NCI-H2081 treated with DMSO at 0.1 percent for 48 hours (cell line): Measurements from ENCODE around the gene ZDHHC14.
"Not testable (repeated sequence)": the region's sequence is repeated elsewhere in the genome, so short reads cannot be mapped to it uniquely, and the experiment has no call there.

Experiments
- DNase-seq: peaks from one replicate; lab custom pipeline; 2025; lab: John Stamatoyannopoulos, UW

The ZDHHC14 gene

DNA sequence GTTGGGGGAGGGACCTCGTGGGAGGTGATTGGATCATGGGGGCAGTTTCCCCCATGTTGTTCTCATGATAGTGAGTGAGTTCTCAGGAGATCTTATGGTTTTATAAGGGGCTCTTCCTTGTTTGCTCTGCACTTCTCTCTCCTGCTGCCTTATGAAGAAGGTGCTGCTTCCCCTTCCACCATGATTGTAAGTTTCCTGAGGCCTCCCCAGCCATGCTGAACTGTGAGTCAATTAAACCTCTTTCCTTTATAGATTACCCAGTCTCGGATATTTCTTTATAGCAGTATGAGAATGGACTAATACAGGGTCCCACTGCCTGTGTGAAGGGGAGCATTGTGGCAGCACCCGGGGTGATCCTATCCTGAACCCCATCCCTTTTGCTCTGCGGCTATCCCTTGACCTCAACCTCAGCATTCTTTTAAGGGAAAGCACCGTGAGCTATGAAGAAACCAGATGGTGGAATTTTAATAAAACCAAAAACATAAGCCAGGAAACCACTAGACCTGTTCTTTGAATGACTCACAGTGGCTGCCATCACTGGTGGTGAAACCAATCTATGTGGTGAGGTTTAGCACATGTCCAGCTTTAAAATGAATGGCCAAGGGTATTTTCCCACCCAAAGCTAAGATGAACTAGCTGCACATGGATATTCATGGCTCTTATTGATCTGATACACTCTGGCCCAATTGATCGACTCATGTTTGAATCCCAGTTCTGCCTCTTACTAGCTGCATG, 62.2 kb downstream of the ZDHHC14 start:
- no peak for DNase-seq

DNA sequence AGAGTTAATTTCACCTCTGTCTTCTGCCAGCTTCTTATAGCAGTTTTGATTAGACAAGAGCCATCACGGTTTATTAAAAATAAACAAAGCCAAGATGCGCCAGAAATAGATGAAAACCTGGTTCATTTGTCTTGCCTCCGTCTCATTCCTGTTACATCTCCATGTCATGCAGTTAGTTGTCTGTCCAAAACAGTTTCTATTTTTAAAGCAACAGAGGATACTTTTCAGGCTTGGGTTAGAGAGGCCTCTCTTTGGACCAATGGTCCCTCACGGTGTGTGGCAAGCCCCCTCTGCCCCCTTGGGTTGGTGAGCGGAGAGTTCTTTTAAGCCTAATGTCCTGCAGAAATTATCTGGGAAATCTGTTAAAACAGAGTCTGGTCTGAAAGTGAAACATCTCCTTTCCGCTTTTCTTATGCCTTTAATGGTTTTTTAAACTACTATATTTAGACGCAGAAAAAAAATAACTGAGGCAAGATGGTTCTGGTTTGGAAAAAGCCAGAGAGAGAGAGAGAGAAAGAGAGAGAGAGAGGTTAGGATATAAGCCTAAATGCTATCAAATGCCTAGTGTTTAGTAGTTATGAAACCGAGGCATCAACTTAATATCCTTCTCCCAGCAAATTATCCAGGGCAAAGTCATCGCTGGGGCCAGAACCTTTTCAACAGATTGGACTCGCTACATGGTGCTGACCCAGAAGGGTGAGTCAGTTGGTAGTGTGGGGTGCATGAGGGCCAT, 64.5 kb downstream of the ZDHHC14 start:
- no peak for DNase-seq

DNA sequence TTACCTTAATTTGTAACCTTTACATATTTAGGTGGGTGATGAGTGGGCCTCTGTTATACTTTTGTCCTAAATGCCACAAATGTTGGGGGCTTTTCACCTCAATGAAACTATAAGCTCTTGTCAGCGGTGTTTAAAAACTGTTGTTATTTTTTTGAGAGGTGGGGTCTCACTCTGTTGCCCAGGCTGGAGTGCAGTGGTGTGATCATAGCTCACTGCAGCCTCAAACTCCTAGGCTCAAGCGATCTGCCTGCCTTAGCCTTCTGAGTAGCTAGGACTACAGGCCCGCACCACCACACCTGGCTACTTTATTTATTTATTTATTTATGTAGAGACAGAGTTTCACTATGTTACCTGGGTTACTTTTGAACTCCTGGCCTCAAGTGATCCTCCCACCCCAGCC, 66.7 kb downstream of the ZDHHC14 start:
- DNase-seq, result no peak

DNA sequence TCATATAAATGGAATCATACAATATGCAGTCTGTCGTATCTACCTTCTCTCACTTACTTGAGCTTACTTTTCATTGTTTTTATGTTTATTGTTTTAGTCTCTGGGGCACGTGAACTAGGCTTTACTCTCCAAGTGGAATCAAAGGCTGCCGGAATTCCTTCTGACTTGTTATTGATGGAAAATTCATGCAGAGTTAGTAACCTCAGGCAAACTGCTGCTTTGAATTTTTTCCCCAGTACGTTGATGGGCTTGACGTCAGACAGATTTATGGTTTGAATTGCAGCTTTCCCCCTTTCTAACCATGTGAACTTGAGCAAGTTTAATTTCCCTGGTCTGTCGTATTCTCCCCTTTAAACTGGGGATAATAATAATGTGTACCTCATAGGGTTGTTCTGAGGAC, 68.6 kb downstream of the ZDHHC14 start:
- DNase-seq, result no peak

DNA sequence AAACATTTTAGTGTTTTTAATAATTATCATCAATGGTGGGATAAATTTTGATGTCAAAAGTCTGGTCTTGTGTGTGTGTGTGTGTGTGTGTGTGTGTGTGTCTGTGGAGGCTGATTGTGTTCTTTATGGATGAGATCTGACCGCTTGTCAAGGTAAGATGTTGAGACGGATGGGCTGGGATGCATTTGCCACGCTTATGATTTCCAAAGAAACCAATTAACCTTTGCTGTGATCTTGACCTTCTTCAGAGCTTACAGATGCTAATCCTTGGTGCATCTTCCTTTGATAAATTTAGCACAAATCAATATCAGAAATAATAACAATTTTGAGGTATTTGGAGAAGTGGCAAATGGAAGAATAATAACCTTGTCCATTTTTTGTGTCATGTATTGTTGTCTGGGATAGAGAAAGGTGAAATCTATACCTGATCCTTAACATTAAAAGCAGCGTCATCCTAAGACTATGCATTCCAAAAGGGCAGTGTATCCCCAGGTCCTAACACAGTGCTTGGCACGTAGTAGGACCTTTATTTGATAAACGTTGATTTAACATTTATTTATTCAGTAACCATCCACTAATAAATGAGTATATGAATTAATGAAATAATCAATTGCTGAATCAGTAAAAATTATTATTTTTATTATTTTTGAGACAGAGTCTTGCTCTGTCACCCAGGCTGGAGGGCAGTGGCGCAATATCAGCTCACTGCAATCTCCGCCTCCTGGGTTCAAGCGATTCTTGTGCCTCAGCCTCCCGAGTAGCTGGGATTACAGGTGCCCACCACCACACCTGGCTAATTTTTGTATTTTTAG, 70.1 kb downstream of the ZDHHC14 start:
- DNase-seq, result no peak

DNA sequence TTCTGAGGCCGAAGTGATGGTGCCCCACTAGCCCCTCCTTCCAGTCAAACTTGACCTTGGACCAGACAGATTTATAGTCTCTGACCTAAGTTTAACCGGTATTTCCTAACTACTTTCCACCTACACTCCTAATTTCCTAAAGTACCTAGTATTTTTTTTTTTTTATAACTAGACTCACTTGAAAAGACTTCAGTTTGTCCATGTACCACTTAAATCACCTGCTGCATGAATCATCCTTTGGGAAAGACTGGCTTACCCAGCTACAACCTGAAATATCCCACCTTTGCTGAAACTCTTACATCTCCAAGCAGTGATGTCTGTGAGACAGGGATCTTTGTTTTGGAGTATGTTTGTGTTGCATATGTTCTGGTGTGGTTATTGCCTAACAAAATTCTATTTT, 71.1 kb downstream of the ZDHHC14 start:
- DNase-seq, result no peak

DNA sequence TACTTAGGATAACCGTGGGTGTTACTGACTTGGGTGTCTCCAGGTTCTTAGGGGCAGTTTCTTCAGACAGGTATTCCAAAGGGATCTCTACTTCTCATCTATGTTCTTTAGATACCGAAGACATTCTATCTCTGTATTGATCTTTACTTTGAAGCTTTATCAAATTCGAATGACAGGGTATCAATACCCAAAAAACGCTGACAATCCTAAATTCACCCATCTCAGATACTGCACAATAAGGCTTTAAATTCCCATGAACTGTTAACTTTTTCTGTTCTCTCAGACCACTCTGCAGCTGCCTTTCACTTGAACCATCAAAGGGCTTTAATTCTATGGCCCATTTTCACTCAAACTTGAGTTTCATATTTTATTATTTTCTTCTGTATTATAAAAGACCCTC, 72.1 kb downstream of the ZDHHC14 start:
- DNase-seq, result no peak

DNA sequence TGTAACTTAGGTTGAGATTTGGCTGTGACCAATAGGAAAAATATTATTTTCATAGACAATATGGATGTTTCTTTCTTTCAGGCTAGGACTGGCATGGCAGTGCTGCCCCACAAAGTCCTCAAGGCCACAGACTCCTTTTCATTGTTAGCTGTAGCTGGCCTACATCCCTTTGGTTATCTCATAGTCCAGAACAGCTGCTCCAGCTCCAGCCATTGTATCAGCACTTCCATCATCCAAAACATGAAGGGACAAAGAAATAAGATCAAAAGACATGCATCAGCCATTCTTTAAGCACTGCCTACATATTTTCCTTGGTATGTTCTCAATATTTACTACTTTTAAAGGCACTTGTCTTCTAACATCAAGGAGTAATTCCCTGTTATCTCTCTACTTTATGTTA, 73.0 kb downstream of the ZDHHC14 start:
- no peak for DNase-seq

DNA sequence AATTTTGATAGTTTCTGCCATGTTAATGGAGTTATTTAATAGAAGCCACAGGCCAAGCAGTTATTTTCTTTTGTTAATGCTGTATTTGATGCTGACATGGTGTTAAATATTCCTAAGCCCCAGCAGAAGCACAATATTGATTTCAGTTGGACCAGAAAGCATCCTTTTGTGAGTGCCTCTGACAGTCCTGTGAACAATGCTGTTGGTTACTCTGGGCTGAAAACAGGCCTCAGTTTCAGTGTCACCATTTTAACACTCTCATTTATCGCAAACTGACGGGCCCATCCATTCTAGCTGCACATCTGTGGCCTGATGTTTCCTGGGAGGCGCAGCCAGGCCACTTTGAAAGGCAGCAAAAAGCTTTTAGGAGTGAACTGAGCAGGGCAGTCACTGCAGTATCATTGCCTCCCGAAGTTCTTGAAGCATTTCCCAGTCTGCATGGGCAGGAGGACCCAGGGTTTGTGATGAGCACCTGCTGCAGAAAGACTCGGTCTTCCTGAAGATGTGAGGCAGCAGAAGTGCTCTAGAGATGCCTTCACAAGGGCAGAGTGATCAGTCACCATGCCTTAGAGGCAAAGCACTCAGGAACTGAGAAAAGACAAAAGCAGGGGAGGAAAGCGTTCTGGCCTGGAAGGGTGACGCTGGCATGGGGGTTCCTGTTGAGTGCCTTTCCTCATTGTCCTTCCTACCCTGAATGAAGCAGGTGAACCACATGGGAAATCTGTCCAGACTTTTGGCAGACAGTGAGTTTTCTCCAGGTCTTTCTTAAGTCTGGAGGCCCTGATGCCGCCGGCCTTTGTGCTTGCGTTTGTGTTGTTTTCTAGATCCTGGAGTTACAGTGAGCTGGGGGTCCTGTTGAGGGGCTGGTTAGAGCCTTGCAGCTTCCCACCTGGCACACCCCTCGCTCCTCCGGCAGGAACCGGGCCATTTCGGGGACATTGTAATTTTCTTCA, 74.0 kb downstream of the ZDHHC14 start:
- DNase-seq, result no peak

DNA sequence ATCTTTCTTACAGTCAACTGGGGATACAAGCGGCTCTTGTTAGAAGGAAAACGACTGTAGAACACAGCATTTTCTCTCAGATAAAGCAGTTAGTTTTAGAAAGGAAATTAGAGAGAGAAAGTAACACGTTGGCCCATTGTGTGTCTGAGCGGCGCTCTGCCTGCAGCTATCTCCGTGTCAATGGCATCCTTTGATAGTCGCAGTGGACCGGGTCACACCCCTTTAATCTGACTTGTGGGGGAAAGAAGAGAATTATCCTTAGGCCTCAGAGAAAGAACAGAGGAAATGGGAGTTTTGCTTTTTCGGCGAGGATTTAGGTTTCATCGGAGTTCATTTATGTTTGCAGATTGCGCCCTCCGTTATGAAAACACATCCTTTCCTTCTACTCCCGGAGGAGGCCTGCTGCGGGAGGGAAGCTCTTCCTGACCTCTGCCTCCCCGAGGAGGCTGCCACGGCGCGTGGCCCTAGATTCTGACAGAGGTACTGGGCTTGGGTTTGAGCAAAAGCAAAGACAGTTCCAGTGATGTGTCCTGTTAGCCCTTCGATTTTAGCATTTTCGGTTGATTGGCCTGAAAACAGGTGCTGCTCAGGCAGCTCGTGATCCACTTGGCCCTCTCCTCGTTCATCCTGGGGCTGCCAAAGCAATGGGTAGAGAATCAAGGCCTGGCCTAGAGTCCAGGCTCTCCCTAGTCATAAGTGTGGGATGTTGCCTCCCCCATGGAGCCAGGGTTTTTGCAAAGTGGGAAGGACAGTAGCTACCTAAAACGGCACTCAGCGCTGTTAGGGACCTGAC, 74.9 kb downstream of the ZDHHC14 start:
- no peak for DNase-seq

DNA sequence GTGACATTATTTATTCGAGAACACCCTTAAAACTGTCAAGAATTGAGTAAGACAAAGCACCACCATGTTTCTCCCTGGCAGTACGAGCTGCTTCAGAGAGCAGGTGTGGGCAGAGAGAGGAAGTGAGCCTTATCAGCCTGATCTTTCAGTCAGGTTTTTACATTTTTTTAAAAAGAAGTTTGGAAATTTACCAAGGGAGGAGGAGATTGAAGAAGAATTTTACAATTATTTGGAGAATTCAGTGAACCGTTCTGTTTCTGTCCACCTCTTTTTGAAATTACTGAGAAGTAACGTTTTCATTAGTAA, 75.5 kb downstream of the ZDHHC14 start:
- no peak for DNase-seq

DNA sequence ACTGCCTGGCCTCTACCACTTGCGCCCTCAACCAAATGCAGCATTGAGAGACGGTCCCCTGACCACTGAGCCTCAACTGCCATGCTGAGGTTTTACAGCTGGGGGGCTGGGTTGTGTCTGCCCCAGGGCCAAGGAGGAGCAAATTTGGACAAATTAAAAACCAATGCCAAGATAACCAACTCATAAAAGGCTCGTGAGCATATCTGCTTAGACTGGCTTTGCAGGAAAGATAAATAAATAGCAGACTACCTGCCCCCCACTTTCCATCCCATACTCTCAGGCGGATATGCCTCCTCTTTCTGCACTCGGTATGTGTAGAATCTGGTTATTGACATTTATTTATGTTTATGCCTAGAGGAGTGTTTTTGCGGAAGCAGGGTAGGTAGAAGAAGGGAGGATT, 76.8 kb downstream of the ZDHHC14 start:
- no peak for DNase-seq

DNA sequence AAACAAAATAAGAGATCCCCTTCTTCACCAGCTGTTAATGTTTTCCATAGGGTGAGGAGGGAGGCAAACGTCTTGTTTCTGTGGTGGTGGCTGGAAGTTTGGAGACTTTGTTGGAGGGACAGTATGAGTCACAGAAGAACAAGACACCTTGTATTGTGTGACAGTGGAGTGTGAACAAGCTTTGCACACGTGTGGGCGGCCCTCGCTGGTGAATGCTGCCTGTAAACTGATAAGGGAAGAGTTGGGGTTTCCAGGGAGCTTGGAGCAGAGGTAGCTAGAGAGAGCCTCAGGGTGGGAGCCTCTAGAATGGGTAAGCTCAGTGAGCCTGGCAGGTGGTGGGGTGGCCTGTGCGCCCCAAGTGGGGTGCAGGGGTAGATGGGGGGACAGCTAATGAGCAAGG, 78.3 kb downstream of the ZDHHC14 start:
- DNase-seq, result no peak

DNA sequence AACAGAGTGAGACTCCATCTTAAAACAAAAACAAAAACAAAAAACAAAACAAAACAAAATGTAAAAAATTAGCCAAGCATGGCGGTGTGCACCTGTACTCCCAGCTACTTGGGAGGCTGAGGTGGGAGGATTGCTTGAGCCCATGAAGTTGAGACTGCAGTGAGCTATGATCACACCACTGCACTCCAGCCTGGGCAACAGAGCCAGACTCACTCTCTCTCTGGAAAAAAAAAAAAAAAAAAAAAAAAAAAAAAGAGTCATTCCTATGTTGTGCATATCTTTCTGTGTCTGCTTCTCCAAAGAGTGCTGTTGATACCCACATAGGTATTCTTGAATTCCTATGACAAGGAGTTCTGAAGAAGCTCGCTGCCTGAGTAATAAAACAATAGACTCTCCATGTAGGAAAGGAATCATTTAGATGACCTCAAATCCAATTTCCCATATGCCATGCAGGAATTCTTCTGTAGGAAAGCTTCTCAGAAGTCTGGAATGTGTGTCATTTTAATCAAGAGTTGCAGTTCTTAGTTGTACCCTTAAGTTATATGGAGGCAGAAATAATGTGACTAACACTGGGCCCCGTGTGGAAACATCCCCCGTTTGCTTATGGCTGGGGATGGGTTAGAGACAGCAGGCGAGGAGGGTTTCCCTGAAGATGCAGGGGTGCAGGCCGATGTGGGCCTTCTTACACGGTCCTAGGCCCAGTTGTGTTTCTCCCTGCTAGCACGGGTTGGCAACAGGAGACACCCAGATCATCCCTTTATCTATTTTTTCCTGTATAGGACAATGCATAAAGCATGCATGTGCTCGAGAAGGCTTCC, 79.4 kb downstream of the ZDHHC14 start:
- no peak for DNase-seq

DNA sequence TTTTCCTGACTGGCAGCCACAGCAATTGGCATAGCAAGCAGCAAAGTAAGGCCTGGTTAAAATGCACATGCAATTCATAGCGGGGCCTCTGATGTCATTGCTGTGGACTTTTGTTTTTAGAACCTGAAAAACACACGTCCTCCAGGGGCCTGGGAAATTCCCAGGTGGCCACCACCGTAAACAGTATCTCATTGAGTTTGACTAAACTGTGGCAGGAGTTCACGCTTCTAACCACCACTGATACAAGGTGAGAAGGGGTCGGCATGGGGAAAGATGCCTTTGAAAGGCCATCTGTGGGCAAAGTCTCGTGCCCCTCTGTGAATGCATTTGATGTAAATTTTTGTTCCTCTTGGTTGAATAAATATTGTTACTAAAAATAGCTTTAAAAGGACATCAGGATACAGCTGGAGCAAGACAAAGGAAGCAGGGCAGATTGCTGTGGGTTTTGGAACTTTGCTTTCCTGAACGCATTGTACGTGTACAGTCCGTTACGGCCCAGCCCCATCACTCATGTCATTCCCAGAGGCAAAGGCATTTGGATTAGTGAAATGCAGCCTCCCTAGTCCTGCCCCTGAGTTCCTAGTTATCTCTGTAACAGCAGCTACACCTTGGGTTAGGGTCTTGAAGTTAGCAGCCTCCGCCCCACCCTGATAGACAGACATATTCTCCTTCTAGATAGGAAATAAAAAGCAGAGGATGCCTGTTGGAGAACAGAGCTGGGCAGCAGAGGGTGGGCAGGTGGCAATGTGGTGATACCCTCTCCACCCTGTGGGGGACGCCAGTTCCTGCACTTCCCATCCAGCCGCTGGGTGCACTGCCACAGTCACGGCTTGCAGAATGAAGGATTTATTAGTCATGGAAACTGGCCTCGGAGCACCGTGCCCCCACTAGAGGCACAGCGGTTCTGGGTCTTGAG, 80.3 kb downstream of the ZDHHC14 start:
- DNase-seq, result no peak

DNA sequence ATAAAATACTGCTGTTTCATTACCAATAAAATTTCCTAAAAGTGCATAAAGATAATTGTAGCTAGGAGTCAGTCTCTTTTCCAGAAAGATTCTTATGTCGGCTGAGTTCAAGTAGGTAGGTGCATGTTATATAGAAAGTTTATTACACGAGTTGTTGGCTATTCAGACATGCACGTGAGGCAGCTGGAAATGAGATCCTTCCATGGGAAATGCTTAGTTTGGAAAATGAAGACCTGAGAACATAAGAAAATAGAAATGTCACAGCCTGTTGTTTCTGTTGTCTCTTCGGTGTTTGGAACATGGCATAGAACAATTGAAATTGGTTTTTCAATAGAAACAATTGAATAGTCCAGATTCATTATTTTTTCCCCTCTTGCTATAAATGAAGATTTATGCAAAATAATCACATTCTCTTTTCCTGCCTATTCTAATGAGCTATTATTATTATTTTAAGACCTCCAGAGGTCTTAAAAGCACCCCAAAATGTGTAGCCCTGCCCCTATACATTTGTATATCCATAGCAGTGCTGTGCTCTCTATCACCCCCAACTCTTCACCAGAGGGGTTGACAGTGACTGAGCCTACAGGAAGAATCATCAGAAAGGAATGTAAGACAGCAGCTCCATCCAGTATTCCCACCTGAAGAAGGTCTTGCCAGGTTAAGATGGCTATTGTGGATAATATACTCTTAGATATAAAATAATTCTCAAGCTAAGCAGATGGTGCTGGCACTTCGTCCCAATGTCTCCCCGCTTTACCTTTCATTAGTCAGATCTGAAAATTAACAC, 82.2 kb downstream of the ZDHHC14 start:
- DNase-seq, result no peak

DNA sequence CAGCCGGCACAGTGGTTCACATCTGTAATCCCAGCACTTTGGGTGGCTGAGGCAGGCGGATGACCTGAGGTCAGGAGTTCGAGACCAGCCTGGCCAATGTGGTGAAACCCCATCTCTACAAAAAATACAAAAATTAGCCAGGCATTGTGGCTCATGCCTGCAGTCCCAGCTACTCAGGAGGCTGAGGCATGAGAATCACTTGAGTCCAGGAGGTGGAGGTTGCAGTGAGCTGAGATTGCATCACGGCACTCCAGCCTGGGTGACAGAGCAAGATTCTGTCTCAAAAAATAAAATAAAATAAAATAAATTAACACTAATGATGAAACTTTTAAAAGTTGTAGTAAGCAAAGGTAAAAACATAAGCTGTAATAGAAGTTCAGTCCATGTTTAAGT, 82.7 kb downstream of the ZDHHC14 start:
- DNase-seq, result not testable (repeated sequence)
